ENCODE data around the gene SMCR8.
"Not testable (repeated sequence)": the region's sequence is repeated elsewhere in the genome, so short reads cannot be mapped to it uniquely, and the experiment has no call there.

Gene SMCR8

GRCh38 chr17:18356624-18357023 is 41.5 kb downstream of the SMCR8 start:
- in situ Hi-C loops (cut with HindIII; ENCODE audit: low sequenced_read_pairs), result no loop called here

DNA sequence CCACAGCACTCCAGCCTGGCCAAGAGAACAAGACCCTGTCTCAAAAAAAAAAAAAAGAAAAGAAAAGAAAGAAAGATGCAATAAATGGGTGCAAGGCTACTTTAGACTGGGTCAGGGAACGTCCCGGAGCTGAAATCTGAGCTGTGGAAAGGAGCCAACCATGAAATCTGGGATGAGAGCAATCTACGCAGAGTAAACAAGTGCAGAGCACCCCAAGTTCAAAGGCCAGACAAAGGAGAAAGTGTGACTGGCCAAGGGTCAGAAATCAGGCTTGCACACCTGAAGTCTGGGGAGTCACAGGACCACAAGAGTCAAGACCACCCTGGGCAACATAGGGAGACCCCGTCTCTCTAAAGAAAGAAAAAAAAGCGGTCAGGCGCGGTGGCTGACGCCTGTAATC is 45.4 kb downstream of the SMCR8 start:
- in situ Hi-C loops (cut with HindIII; ENCODE audit: low sequenced_read_pairs), result no loop called here

DNA sequence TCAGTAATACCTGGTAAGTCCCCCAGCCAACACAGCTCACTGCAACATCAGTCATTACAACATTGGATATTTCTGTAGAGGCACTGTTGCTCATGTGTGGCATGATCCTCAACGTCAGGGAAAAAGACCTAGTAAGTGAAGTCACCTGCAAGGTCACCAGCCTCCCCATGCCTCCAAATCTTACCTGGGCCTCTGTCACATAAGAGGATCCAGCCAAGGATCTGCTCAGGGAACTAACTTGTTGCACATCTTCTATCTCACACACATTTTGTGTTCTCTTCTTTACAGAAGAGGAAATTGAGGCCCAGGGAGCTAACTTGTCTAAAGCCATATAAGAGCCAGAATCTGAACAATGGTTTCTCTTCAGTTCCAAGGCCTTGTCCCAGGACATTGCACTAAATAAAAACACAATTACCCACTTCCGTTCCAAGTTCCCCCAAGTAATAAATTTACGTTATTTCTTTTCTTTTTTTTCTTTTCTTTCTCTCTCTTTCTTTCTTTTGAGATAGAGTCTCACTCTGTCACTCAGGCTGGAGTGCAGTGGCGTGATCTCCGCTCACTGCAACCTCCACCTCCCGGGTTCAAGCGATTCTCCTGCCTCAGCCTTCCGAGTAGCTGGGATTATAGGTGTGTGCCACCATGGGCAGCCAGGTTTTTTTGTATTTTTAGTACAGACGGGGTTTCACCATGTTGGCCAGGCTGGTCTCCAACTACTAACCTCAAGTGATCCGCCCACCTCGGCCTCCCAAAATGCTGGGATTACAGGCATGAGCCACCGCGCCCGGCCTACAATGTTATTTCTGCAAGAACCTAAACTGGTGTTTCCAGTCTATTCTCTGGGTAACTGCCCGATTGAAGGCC is 47.0 kb downstream of the SMCR8 start:
- in situ Hi-C loops (cut with HindIII; ENCODE audit: low sequenced_read_pairs), result no loop called here

DNA sequence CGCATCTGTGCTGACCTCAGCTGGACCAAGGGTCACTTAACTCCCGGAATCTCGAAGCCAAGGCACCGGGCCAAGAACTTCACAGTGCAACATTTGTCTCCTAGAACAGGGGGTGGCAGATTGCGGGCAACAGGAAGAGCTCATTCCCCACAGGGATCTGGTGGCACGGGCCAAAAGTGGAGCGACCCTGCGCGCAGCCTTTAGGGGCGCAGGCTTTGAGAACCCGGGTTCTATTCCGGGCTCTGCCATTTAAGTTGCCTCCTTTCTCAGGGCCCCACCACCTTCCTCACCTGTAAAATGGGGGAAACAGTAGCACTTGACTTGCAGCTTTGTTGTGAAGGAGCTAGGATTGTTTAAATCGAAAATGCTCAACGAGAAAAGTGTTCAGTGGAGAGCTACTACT is 47.6 kb downstream of the SMCR8 start:
- in situ Hi-C loops (cut with HindIII; ENCODE audit: low sequenced_read_pairs), result no loop called here

GRCh38 chr17:18363101-18364049 is 48.3 kb downstream of the SMCR8 start, which contains the start of gene SHMT1:
TSS of gene SHMT1 (minus strand) at chr17:18363550. CDS start at chr17:18355981, 7,569 bp downstream.
- in situ Hi-C loops (cut with HindIII; ENCODE audit: low sequenced_read_pairs), result no loop called here

DNA sequence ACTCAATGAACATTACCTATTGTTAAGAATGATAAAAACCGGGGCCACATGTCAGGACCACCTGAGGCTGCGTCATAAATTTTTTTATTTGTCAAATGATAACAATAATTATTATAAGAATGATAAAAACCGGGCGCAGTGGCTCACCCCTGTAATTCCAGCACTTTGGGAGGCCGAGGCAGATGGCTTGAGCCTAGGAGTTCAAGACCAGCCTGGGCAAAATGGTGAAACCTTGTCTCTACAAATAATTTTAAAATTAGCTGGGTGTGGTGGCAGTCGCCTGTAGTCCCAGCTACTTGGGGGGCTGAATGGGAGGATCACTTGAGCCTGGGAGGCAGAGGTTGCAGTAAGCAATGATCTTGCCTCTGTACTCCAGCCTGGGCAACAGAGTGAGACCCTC is 49.1 kb downstream of the SMCR8 start:
- in situ Hi-C loops (cut with HindIII; ENCODE audit: low sequenced_read_pairs), result no loop called here

GRCh38 chr17:18368946-18369345 is 53.9 kb downstream of the SMCR8 start:
- in situ Hi-C loops (cut with HindIII; ENCODE audit: low sequenced_read_pairs), result no loop called here

GRCh38 chr17:18370761-18371160 is 55.7 kb downstream of the SMCR8 start:
- in situ Hi-C loops (cut with HindIII; ENCODE audit: low sequenced_read_pairs), result no loop called here

GRCh38 chr17:18371455-18371854 is 56.4 kb downstream of the SMCR8 start:
- in situ Hi-C loops (cut with HindIII; ENCODE audit: low sequenced_read_pairs), result no loop called here

DNA sequence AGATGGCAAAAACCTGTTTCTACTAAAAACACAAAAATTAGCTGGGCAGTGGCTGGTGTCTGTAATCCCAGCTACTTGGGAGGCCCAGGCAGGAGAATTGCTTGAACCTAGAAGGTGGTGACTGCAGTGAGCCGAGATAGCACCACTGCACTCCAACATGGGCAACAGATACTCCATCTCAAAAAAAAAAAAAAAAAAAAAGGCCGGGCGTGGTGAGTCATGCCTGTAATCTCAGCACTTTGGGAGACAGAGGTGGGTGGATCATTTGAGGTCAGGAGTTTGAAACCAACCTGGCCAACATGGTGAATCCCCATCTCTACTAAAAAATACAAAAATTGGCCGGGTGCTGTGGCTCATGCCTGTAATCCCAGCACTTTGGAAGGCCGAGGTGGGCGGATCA is 58.1 kb downstream of the SMCR8 start:
- in situ Hi-C loops (cut with HindIII; ENCODE audit: low sequenced_read_pairs), result not testable (repeated sequence)

DNA sequence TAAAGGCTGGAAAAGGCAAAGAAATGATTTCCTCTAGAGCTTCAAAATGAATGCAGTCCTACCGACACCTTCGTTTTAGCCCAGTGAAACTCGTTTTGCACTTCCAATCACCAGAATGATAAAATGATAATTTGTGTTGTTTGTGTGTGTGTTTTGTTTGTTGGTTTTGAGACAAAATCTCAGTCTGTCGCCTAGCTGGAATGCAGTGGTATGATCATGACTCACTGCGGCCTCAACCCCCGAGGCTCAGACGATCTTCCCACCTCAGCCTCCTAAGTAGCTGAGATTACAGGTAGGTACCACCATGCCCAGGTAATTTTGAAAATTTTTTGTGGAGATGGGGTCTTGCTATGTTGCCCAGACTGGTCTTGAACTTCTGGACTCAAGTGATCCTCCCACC is 59.1 kb downstream of the SMCR8 start:
- in situ Hi-C loops (cut with HindIII; ENCODE audit: low sequenced_read_pairs), result no loop called here

All from endothelial cell of hepatic sinusoid (primary cell).